Omental fat pad (tissue), 4 donors: ENCODE data around the gene PTPRK. TPM values are rescaled to one million over a fixed set of nuclear protein-coding genes. Genes with fewer than 3 reads are reported as not detected.

Source experiments
- ATAC-seq: fragments of 150-250 bp; one replicate; pipeline ENCODE4 v1.9.1; 2016; ENCODE audit warnings: mild to moderate bottlenecking, moderate library complexity; ENCODE audit not compliant: low FRiP score
- DNase-seq: peaks from one replicate; pipeline ENCODE4 v3.0.0-alpha.2; 2019; ENCODE audit warnings: low spot score
- total RNA-seq, 4 donors: library from RNA; depleted of rRNA; stranded (reverse); fragments of >200 nt; gene quantifications; one replicate each; pipeline ENCODE4 v1.1.0, GENCODE V29; 2016
- TF ChIP-seq, protein P1 (sequence below), 3 donors: fragments of 450-650 bp; IDR thresholded peaks; one replicate each; pipeline ENCODE4 v1.5.1; 2016 to 2017; ENCODE audit warnings: antibody characterized with exemption in 3 of 3, mild to moderate bottlenecking in 3 of 3, moderate library complexity in 2 of 3

Gene PTPRK
- total RNA-seq, 4 donors from 2014 or later: 16.2 to 32.6 (median 20.9) TPM

DNA sequence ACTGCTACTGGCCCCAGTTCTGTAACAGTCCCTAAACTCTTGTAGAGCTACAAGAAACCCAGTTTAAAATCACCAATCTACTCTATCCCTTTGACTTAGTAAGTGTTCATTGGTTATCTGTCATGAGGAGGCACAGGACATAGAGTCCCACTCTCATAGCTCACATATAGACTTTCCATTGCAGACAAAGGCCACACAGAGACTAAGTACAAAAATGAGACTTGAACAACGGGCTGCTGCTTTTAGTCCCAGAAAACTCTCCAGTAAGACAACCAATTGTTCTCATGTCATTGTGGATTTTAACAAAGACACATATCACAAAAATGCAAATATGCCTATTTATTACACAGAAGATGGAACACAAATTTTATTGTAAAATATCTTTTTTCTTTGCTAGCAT lies 197.4 kb downstream of the PTPRK start:
- TF ChIP-seq, protein P1, sequence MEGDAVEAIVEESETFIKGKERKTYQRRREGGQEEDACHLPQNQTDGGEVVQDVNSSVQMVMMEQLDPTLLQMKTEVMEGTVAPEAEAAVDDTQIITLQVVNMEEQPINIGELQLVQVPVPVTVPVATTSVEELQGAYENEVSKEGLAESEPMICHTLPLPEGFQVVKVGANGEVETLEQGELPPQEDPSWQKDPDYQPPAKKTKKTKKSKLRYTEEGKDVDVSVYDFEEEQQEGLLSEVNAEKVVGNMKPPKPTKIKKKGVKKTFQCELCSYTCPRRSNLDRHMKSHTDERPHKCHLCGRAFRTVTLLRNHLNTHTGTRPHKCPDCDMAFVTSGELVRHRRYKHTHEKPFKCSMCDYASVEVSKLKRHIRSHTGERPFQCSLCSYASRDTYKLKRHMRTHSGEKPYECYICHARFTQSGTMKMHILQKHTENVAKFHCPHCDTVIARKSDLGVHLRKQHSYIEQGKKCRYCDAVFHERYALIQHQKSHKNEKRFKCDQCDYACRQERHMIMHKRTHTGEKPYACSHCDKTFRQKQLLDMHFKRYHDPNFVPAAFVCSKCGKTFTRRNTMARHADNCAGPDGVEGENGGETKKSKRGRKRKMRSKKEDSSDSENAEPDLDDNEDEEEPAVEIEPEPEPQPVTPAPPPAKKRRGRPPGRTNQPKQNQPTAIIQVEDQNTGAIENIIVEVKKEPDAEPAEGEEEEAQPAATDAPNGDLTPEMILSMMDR (IDR thresholded peaks at IDR 0.05): no peak
- ATAC-seq: no peak

DNA sequence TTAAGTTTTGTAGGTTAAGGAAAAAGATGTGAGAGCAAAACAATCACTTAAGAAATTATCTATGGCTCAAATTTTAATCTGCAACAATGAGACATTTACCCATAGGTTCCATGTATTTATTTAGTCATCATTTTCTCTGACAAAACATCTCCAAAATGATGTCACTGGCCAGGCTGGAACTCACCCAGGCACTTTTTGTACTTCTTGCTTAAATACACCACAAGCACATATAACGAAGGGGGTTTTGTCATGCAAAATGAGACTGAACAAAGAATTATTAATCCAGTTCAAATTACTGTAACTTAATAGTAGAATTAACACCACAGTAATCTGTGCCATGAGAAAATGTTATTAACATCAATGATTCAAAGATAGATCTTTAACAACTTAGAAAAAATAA lies 200.5 kb downstream of the PTPRK start:
- TF ChIP-seq, protein P1 (IDR thresholded peaks at IDR 0.05): no peak
- ATAC-seq (no peak), DNase-seq (no peak)

More for the DNA sequence above, 197.4 kb downstream of the PTPRK start:
- no peak for DNase-seq

DNA sequence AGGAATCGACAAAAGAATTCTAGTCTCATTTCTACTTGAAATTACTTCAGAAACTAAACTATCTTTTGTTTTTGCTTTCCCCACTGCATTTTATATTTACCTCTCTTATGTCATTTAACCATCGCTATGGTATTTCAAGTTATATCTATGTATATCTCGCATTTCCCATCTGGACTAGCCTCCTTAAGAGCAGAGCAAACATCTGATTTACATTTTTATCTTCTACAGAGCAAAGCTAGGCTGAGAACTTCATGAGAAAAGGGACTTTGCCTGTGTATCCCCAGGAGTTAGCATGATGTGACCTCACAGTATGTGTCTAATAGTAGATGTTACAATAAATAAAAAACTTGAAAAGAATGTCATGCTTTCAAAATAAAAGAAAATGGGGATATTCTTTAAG lies 201.2 kb downstream of the PTPRK start:
- ATAC-seq (no peak), DNase-seq (no peak)
- TF ChIP-seq, protein P1 (IDR thresholded peaks at IDR 0.05): no peak

DNA sequence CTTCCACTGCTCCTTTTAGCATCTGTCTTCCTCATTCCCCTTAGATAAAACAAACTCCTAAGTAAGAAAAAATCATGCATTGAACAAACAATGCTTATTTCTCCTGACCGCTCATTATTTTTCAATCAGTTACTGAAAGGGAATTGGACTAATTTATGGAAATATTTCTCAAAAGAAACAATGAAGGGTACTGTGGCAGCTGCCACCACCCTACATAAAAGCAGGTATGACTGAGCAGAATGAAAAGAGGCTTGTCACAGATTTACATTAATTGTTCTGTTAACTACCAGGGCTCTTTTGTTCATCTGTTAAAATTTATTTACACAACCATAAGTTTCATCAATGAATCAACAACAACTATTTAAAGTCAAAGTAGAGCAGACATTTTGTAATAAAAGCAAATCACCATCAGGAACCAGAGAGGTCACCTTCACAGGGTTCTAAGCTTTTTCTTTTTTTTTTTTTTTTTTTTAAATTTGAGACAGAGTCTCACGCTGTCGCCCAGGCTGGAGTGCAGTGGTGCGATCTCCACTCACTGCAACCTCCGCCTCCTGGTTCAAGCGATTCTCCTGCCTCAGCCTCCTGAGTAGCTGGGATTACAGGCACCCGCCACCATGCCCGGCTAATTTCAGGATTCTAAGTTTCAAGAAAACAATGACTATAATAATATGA lies 204.0 kb downstream of the PTPRK start:
- ATAC-seq: no peak
- TF ChIP-seq, protein P1 (IDR thresholded peaks at IDR 0.05): no peak
- no peak for DNase-seq

DNA sequence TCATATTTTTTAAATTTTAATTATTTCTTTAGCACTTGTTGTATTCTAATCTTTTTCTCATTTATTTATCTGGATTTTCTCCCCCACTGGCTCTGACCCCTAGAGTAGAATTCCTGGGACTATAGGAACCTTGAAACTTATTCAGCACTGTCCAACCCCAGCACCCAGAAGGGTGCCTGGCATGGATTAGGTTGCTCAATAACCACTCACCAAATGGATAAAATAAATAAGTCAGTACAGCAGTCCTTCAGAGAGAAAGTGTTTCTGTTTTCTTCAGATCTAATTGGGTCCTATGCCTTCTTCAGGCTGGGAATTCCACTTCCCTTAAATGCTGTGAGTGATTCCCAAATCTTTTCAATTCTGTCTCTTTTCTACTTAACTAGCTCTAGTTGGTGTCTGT lies 206.2 kb downstream of the PTPRK start:
- no peak for DNase-seq
- TF ChIP-seq, protein P1 (IDR thresholded peaks at IDR 0.05): no peak
- no peak for ATAC-seq

DNA sequence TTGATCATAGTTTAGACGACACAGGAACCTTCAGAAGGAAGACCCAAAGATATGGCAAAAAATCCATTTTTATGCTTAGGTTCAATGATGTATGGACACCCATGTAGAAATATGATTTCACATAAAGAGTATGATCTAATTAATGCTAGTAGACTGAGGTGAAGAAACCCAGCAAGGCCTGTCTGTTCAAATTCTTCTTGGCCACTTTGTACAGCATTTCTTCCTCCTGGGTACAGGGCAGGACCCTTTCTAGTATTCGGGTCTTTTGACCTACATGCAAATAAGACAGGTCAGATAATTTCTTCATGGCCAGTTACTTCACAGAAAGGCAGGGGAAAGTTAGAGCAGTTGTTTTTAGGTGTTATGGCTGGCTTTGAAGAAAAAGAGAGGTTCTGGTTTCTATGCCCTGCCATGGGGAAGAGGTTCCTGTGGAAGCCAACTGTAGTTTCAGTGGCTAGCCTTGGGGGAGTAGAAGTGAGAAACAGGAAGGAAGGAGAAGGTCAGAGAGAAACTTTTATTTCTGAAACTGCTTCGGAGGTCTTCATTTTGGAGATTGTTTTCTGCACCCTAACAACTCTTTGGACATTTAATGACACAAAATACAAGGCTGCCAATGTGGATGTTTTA lies 208.3 kb downstream of the PTPRK start:
- DNase-seq (no peak), ATAC-seq (no peak)
- TF ChIP-seq, protein P1 (IDR thresholded peaks at IDR 0.05): no peak

DNA sequence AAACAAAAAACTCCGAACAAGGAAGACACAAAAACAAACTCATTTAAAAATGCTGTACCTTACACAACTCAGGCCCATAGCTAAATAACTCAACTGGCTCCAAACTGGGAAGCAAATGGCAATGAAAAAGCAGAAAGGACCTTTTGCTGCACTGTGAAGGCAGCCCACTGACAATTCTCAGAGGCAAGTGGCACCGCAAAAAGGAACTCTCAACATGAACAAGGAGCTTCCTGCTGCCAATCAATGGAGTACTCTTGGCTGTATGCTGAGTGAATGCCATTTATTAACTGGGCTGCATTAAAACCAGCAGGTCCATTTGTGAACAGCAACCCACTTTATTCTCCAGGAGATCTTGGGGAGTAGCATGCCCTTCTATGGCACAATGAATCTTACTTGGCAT lies 209.9 kb downstream of the PTPRK start:
- TF ChIP-seq, protein P1 (IDR thresholded peaks at IDR 0.05): no peak
- ATAC-seq (no peak), DNase-seq (no peak)
